Fibroblast of lung (primary cell): ENCODE results near the gene ARHGAP45.

Source experiments
- EZH2 ChIP-seq: IDR thresholded peaks from 2 replicates; pipeline ENCODE4 v1.5.1; 2012; ENCODE audit warnings: low read length, control low read depth, mild to moderate bottlenecking; ENCODE audit errors: missing control alignments
- TF ChIP-seq, protein P1 (sequence below), 2 donors: IDR thresholded peaks in 1 of 2; conservative IDR thresholded peaks in 1 of 2; 1 replicate in 1 of 2; 2 replicates in 1 of 2; pipeline ENCODE4 v1.5.1; 2011 to 2012; ENCODE audit warnings: low read length in 2 of 2, control low read depth in 1 of 2, inconsistent platforms in 1 of 2, low read depth in 1 of 2, mild to moderate bottlenecking in 1 of 2

DNA sequence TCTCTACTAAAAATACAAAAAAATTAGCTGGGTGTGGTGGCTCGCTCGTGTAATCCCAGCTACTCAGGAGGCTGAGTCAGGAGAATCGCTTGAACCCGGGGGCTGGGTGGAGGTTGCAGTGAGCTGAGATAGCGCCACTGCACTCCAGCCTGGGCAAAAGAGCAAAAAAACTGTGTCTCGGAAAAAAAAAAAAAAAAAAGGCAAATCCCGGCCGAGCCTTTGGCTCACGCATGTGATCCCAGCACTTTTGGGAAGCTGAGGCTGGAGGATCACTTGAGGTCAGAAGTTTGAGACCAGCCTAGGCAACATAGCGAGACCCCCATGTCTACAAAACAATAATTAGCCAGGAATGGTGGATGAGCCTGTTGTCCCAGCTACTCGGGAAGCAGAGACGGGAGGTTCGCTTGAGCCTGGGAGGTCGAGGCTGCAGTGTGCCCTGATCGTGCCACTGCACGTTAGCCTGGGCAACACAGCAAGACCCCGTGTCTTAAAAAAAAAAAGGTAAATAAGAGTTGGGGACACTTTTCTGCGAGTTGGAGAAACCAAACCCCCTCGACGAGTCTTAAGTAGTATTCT, 36.3 kb downstream of the ARHGAP45 start:
- TF ChIP-seq, protein P1, sequence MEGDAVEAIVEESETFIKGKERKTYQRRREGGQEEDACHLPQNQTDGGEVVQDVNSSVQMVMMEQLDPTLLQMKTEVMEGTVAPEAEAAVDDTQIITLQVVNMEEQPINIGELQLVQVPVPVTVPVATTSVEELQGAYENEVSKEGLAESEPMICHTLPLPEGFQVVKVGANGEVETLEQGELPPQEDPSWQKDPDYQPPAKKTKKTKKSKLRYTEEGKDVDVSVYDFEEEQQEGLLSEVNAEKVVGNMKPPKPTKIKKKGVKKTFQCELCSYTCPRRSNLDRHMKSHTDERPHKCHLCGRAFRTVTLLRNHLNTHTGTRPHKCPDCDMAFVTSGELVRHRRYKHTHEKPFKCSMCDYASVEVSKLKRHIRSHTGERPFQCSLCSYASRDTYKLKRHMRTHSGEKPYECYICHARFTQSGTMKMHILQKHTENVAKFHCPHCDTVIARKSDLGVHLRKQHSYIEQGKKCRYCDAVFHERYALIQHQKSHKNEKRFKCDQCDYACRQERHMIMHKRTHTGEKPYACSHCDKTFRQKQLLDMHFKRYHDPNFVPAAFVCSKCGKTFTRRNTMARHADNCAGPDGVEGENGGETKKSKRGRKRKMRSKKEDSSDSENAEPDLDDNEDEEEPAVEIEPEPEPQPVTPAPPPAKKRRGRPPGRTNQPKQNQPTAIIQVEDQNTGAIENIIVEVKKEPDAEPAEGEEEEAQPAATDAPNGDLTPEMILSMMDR (conservative IDR thresholded peaks at IDR 0.05 in 1 of 2, IDR thresholded peaks at IDR 0.05 in 1 of 2; ENCODE audit: low read depth in 1 of 2, low read length in 2 of 2), result no peak
- no peak for TF ChIP-seq EZH2
